NB4 (cell line): ENCODE results near the gene SH2D5.

Experiments
- CTCF ChIP-seq: IDR thresholded peaks from one replicate; pipeline ENCODE4 v1.5.1; 2012; ENCODE audit warnings: low read depth, low read length
- MAX ChIP-seq: IDR thresholded peaks from 2 replicates; pipeline ENCODE4 v1.6.1; 2011; ENCODE audit warnings: low read depth, low read length
- MYC ChIP-seq: IDR thresholded peaks from 2 replicates; pipeline ENCODE4 v1.6.1; 2011; ENCODE audit warnings: low read depth, low read length
- POLR2A ChIP-seq: IDR thresholded peaks from 2 replicates; pipeline ENCODE4 v1.6.1; 2011; ENCODE audit warnings: mild to moderate bottlenecking; ENCODE audit not compliant: insufficient read length; ENCODE audit errors: extremely low read depth

- no peak for TF ChIP-seq CTCF
- TF ChIP-seq MYC = no peak
- TF ChIP-seq POLR2A = no peak
- TF ChIP-seq MAX = no peak
Measured at GRCh38 chr1:20742671-20743070, 10.2 kb upstream of the SH2D5 start.
